ENCODE results near the gene LGALS14. TPM values are rescaled to one million over a fixed set of nuclear protein-coding genes. Genes with fewer than 3 reads are reported as not detected.
A peak's percentile ranks its signal among the peaks of the same experiment; 100 is the strongest.

Gene LGALS14
- total RNA-seq, 1 experiment from 2014 or later = not detected

GRCh38 chr19:39671739-39672363 is 32.4 kb upstream of the LGALS14 start (continued):
- TF ChIP-seq, protein P1, sequence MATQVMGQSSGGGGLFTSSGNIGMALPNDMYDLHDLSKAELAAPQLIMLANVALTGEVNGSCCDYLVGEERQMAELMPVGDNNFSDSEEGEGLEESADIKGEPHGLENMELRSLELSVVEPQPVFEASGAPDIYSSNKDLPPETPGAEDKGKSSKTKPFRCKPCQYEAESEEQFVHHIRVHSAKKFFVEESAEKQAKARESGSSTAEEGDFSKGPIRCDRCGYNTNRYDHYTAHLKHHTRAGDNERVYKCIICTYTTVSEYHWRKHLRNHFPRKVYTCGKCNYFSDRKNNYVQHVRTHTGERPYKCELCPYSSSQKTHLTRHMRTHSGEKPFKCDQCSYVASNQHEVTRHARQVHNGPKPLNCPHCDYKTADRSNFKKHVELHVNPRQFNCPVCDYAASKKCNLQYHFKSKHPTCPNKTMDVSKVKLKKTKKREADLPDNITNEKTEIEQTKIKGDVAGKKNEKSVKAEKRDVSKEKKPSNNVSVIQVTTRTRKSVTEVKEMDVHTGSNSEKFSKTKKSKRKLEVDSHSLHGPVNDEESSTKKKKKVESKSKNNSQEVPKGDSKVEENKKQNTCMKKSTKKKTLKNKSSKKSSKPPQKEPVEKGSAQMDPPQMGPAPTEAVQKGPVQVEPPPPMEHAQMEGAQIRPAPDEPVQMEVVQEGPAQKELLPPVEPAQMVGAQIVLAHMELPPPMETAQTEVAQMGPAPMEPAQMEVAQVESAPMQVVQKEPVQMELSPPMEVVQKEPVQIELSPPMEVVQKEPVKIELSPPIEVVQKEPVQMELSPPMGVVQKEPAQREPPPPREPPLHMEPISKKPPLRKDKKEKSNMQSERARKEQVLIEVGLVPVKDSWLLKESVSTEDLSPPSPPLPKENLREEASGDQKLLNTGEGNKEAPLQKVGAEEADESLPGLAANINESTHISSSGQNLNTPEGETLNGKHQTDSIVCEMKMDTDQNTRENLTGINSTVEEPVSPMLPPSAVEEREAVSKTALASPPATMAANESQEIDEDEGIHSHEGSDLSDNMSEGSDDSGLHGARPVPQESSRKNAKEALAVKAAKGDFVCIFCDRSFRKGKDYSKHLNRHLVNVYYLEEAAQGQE (IDR thresholded peaks at IDR 0.05; ENCODE audit: low read depth) = no peak

GRCh38 chr19:39672473-39672872 is 31.8 kb upstream of the LGALS14 start:
- intact Hi-C loops (cut with micrococcal nuclease) = loop anchor here (1.0 kb wide), 4 partner anchors 121 to 260 kb away; partner anchors contain the start of gene PLEKHG2
- ChIA-PET CTCF (interaction anchor here (1.0 to 4.0 kb wide), 7 partner anchors 119 to 234 kb away, joined by 3 to 47 read pairs (median 4); partner anchors contain the start of gene EID2), POLR2A (no interaction called here), RAD21 (ENCODE audit: low non-redundant PET in 1 of 2, low total read pairs in 2 of 2, uncharacterized antibody in 2 of 2, unreplicated experiment in 2 of 2) (no interaction called here)
- H3K27me3 ChIP-seq (ENCODE audit: insufficient read depth, low read length) = 0 out of 2 replicates have a peak, but pooled peaks cover 3% of the 10 kb centered on the region
- H4K20me1 ChIP-seq (ENCODE audit: insufficient read depth) = no peaks in the 10 kb centered on the region
- no peaks in the 10 kb centered on the region for H3K36me3 ChIP-seq (ENCODE audit: control insufficient read depth in 1 of 2, insufficient read depth in 2 of 2, low read length in 2 of 2)
- BruUV-seq (replicated peaks) = no TSS peak
- no peak overlapping the region for H3K4me2 ChIP-seq (ENCODE audit: low read length)
- DNase-seq (ENCODE audit: low read depth, low spot score) (no peak), ATAC-seq (no peak)
- H2AFZ ChIP-seq (ENCODE audit: low read depth, low read length, poor library complexity, severe bottlenecking) = peak overlapping the region; percentile 69
- peaks cover 0 to 6% of the 10 kb centered on the region in 2 experiments; a peak in 1 of 4 replicates for H3K4me1 ChIP-seq (ENCODE audit: control insufficient read depth in 1 of 2, insufficient read depth in 2 of 2, low read length in 2 of 2)
- H3K27ac ChIP-seq (ENCODE audit: low read depth, low read length) = no peak overlapping the region
- no peak for TF ChIP-seq ZFX (IDR thresholded peaks at IDR 0.05)
- no peak for TF ChIP-seq SIN3A (IDR thresholded peaks at IDR 0.05; ENCODE audit: low read depth)
- no peak for TF ChIP-seq ATF3 (IDR thresholded peaks at IDR 0.05)
- TF ChIP-seq CBX3 (IDR thresholded peaks at IDR 0.05; ENCODE audit: low read depth) = no peak
- no peak for TF ChIP-seq RAD21 (IDR thresholded peaks at IDR 0.05; ENCODE audit: low read depth)
- no peak for TF ChIP-seq CEBPB (IDR thresholded peaks at IDR 0.05; ENCODE audit: low read depth)
- TF ChIP-seq TCF7L2 (IDR thresholded peaks at IDR 0.05; ENCODE audit: borderline replicate concordance, extremely low read depth, insufficient read depth, insufficient read length) = no peak
- TF ChIP-seq SP1 (IDR thresholded peaks at IDR 0.05; ENCODE audit: low read depth) = no peak
- H3K9me2 ChIP-seq (ENCODE audit: insufficient read depth) = no peaks in the 10 kb centered on the region
- H3K9me3 ChIP-seq (ENCODE audit: control insufficient read depth in 1 of 2, insufficient read depth in 1 of 2, low read depth in 1 of 2, low read length in 2 of 2) = no peaks in the 10 kb centered on the region
- no peaks in the 10 kb centered on the region for H3K79me2 ChIP-seq (ENCODE audit: insufficient read depth, low read length)
- H3K9ac ChIP-seq (ENCODE audit: low read length) = no peak overlapping the region
- H3K4me3 ChIP-seq (replicated peaks in 1 of 2; ENCODE audit: low read depth in 1 of 2, low read length in 2 of 2) = no peak overlapping the region
